Heart left ventricle (tissue), 16 donors: ENCODE data around the gene NCOA1. TPM values are rescaled to one million over a fixed set of nuclear protein-coding genes. Genes with fewer than 3 reads are reported as not detected.

Source experiments
- ATAC-seq, 4 donors: fragments of 200-7000 bp; cut with Tn5 transposase; one replicate each; pipeline ENCODE4 v1.9.1; 2020 to 2022; ENCODE audit warnings: moderate library complexity in 4 of 4, mild to moderate bottlenecking in 3 of 4, moderate number of reproducible peaks in 1 of 4
- DNase-seq, 5 donors: peaks; one replicate each; pipeline ENCODE4 v3.0.0-alpha.2; 2020
- H3K27ac ChIP-seq, 12 donors: fragments of 200-600 bp; sonication (generic) in 4 of 12; one replicate each; pipeline versions ENCODE4 v1.5.0 to v1.8.0; 2016 to 2022; ENCODE audit warnings: mild to moderate bottlenecking in 2 of 12
- H3K27me3 ChIP-seq, 9 donors: fragments of 200-600 bp; sonication (generic) in 2 of 9; one replicate each; pipeline versions ENCODE4 v1.5.1 to v1.8.0; 2016 to 2022; ENCODE audit warnings: mild to moderate bottlenecking in 3 of 9
- H3K36me3 ChIP-seq, 9 donors: fragments of 200-600 bp; sonication (generic) in 2 of 9; one replicate each; pipeline versions ENCODE4 v1.5.0 to v1.8.0; 2018 to 2022; ENCODE audit warnings: mild to moderate bottlenecking in 2 of 9
- H3K4me1 ChIP-seq, 12 donors: fragments of 200-600 bp; sonication (generic) in 4 of 12; one replicate each; pipeline versions ENCODE4 v1.5.0 to v1.8.0; 2016 to 2022; ENCODE audit warnings: mild to moderate bottlenecking in 3 of 12
- H3K4me3 ChIP-seq, 12 donors: fragments of 200-600 bp; sonication (generic) in 4 of 12; one replicate each; pipeline versions ENCODE4 v1.5.0 to v1.8.0; 2017 to 2022; ENCODE audit warnings: mild to moderate bottlenecking in 9 of 12, moderate library complexity in 4 of 12
- H3K9me3 ChIP-seq, 12 donors: fragments of 200-600 bp; sonication (generic) in 4 of 12; one replicate each; pipeline versions ENCODE4 v1.5.0 to v1.8.0; 2016 to 2022; ENCODE audit warnings: mild to moderate bottlenecking in 1 of 12
- CTCF ChIP-seq, 12 donors: fragments of 200-600 bp; sonication (generic) in 4 of 12; IDR thresholded peaks; one replicate each; pipeline versions ENCODE4 v1.5.0 to v1.8.0; 2018 to 2022; ENCODE audit warnings: antibody characterized with exemption in 12 of 12, mild to moderate bottlenecking in 5 of 12
- POLR2A ChIP-seq, 2 donors: fragments of 450-650 bp; IDR thresholded peaks; one replicate each; pipeline ENCODE4 v1.6.1; 2017; ENCODE audit warnings: antibody characterized with exemption in 2 of 2, mild to moderate bottlenecking in 2 of 2, moderate library complexity in 2 of 2
- WGBS, 4 donors: extraction: QIAGEN DNeasy Blood & Tissue Kit in 2 of 4; methylation state at CpG; one replicate each; pipeline versions ENCODE4 v1.1.5 to v1.1.7; 2013 to 2018; 5-methylcytosine and 5-hydroxymethylcytosine counted together
- intact Hi-C, 10 donors: fragments of 100-400 bp; cut with DNase I; formaldehyde crosslinking; loops; one replicate each; pipeline versions ENCODE4 v1.11.1 to v1.14.2; 2022
- polyA plus RNA-seq, 2 donors: library from polyadenylated mRNA; stranded (reverse); fragments of 200-250 nt; gene quantifications; one replicate each; pipeline ENCODE4 v1.2.3, GENCODE V29; 2013
- total RNA-seq, 9 donors: library from RNA; depleted of rRNA in 2 of 9; stranded (reverse); fragments of >200 nt in 2 of 9; fragmentation: NEBNext Ultra II Directional in 3 of 9; extraction: Animal tissue kit (Norgen Biotek cat#: 25700) in 3 of 9; gene quantifications; one replicate each; pipeline versions ENCODE4 v1.1.0 to v1.2.4, GENCODE V29; 2016 to 2023
- donor health status: ischemic (EF 13 %, LVEDD 7.1; RV severe dilation, severe dysfunction).
- donor health status: healthy with polysubstance abuse.
- donor health status: DM: no; HTN: yes; CAD: no.
- donor health status: DM: no; HTN: no; CAD: no.
- donor health status: ischemic (EF 25% LVEDD 6.9; RV normal size, moderate dysfunction).
- donor health status: ischemic (EF 25% LVEDD 5.7; RV mildly dilated, moderate dysfunction).
- donor health status: healthy.
- donor health status: DM: yes; HTN: yes; CAD: no.
- donor health status: ischemic (EF 35%, LVEDD 5.7; RV mildly dilated, moderate dysfunction).
- donor health status: nonischemic (EF 11% LVEDD 7.7; RV severe dilation, severe dysfunction).
- donor health status: DM: yes; HTN: yes; CAD: no.
- donor health status: PGD.
- donor health status: ischemic (EF 29% LVEDD 5.4; RV normal size, mild dysfunction).
- donor health status: nonischemic (EF 23%, LVEDD 6.1; RV moderate dilation, normal function).

The NCOA1 gene
- total and polyA plus RNA-seq, 11 donors = 8.5 to 42.3 (median 32.4) TPM

GRCh38 chr2:24682304-24682703 lies 191.2 kb downstream of the NCOA1 start:
- no peak for DNase-seq
- Histone ChIP-seq H3K4me3 (no peak overlapping the region), H3K27me3 (no peaks in the 10 kb centered on the region), H3K4me1 (peaks cover 0 to 4% (median 0%) of the 10 kb centered on the region in 12 donors), H3K27ac (no peak overlapping the region), H3K36me3 (peaks cover 0 to 46% (median 18%) of the 10 kb centered on the region in 9 donors), H3K9me3 (no peaks in the 10 kb centered on the region)
- WGBS, 4 donors = 66 to 71% (median 70%) methylated on average over 7 of the region's 7 CpGs
- no peak for TF ChIP-seq CTCF (IDR thresholded peaks at IDR 0.05)
- TF ChIP-seq POLR2A (IDR thresholded peaks at IDR 0.05) = no peak
- no peak for ATAC-seq
- intact Hi-C loops = no loop called here

- H3K36me3 ChIP-seq = peaks cover 0 to 46% (median 14%) of the 10 kb centered on the region in 9 donors
- no peak overlapping the region for H3K4me3 ChIP-seq
- DNase-seq = no peak
- 85 to 98% (median 97%) methylated on average over 1 of the region's 1 CpG for WGBS, 4 donors
- H3K9me3 ChIP-seq = no peaks in the 10 kb centered on the region
- intact Hi-C loops = no loop called here
- no peak overlapping the region for H3K27ac ChIP-seq
- peaks cover 0 to 4% (median 0%) of the 10 kb centered on the region in 12 donors for H3K4me1 ChIP-seq
- ATAC-seq = no peak
- no peaks in the 10 kb centered on the region for H3K27me3 ChIP-seq
- TF ChIP-seq CTCF (IDR thresholded peaks at IDR 0.05) = no peak
- TF ChIP-seq POLR2A (IDR thresholded peaks at IDR 0.05) = no peak
Measured at GRCh38 chr2:24683408-24683807, 192.4 kb downstream of the NCOA1 start.

GRCh38 chr2:24690524-24690923 lies 199.5 kb downstream of the NCOA1 start:
- TF ChIP-seq POLR2A (IDR thresholded peaks at IDR 0.05) (no peak), CTCF (IDR thresholded peaks at IDR 0.05) (no peak)
- peaks cover 0 to 51% (median 24%) of the 10 kb centered on the region in 9 donors for H3K36me3 ChIP-seq

GRCh38 chr2:24691806-24692205 lies 200.8 kb downstream of the NCOA1 start:
- H3K4me1 ChIP-seq = no peaks in the 10 kb centered on the region
- H3K9me3 ChIP-seq = no peaks in the 10 kb centered on the region
- H3K4me3 ChIP-seq = no peak overlapping the region
- H3K36me3 ChIP-seq = peaks cover 0 to 53% (median 28%) of the 10 kb centered on the region in 9 donors
- no peak overlapping the region for H3K27ac ChIP-seq
- DNase-seq (no peak), ATAC-seq (no peak)
- TF ChIP-seq POLR2A (IDR thresholded peaks at IDR 0.05) (no peak), CTCF (IDR thresholded peaks at IDR 0.05) (no peak)
- intact Hi-C loops = no loop called here
- H3K27me3 ChIP-seq = no peaks in the 10 kb centered on the region

More at GRCh38 chr2:24690524-24690923, 199.5 kb downstream of the NCOA1 start:
- Histone ChIP-seq H3K27ac (no peak overlapping the region), H3K27me3 (no peaks in the 10 kb centered on the region), H3K4me3 (no peak overlapping the region), H3K4me1 (peaks cover 0 to under 1% (median 0%) of the 10 kb centered on the region in 12 donors), H3K9me3 (no peaks in the 10 kb centered on the region)
- DNase-seq (no peak), ATAC-seq (no peak)
- WGBS, 4 donors = 95 to 98% (median 96%) methylated on average over 4 of the region's 4 CpGs
- intact Hi-C loops = no loop called here
